A549 treated with DMSO at 1 μM for 4 hours (cell line): ENCODE data around the gene OR8G5. TPM values are rescaled to one million over a fixed set of nuclear protein-coding genes. Genes with fewer than 3 reads are reported as not detected.

Experiments used
- total RNA-seq: library from RNA; stranded (reverse); fragments of 200-300 nt; extraction: Qiagen RNA extraction; gene quantifications from 5 replicates; pipeline ENCODE4 v1.2.3, GENCODE V29; 2022; ENCODE audit warnings: low read depth

The OR8G5 gene
- not detected in 5 replicates for total RNA-seq

DNA sequence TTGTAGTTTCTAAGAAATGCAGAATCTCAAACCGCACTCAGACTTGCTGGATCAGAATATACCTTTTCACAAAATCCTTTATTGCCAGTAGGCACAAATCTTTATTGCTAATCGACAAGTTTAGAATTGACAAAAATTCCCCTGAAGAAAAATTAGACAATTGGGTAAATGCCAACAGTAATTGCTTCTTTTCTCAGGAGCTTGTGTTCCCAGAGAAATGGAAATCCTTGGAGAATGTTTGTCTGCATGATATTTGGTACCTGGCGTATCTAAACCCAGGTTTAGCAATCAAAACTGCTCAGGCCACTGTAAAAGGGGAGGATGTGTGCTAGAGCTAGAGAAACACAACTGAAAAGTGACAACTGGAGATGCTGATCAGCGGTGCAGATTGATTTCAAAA lies at the start of gene OR8G5:
Gene OR8G5, plus strand, starts transcription at position 301 of the 400 bp plus-strand sequence. CDS start 8,556 bp downstream, outside the sequence.

GRCh38 chr11:124240621-124241397 lies 15.4 kb upstream of the OR8G5 start, which contains the start of gene OR8G1:
OR8G1 (plus strand) TSS chr11:124241095; CDS start chr11:124249676, 8,581 bp downstream.

DNA sequence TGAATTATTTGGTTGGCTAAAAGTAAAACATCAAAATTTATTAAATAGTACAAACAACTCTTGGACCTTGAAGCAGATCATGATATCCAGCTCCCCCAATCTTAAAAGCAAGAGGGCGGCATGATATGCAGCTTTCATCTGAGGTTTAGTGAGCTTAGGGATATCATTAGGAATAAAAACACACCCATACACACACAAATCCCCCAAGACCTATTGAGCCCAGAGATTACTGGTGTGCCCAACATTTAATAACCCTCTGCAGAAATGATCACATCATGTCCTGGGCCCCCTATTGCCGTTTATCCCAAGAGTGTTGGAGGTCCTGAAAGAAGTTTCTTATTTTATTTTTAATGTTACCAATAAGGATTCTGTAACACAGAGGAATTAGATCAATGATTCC lies 57.7 kb downstream of the OR8G5 start, which contains the start of gene OR8D1:
Gene OR8D1, minus strand, starts transcription at position 101 of the 400 bp plus-strand sequence. CDS start 3,183 bp downstream, outside the sequence.

Other genes with a start within 250 kb of the OR8G5 start
- gene OR10G4, start 243.4 kb upstream of the OR8G5 start, total RNA-seq, result not detected in 5 replicates
- gene OR10G9, start 233.4 kb upstream of the OR8G5 start, total RNA-seq, result not detected in 5 replicates
- not detected in 5 replicates for gene OR10G8, start 229.6 kb upstream of the OR8G5 start, total RNA-seq
- gene OR10G7, start 215.1 kb upstream of the OR8G5 start, total RNA-seq, result not detected in 5 replicates
- 0.20 to 0.37 TPM (median 0.29 TPM) in 5 replicates for gene VWA5A, start 140.9 kb upstream of the OR8G5 start, total RNA-seq
- not detected in 5 replicates for gene OR10D3, start 73.0 kb upstream of the OR8G5 start, total RNA-seq
- gene OR8G1, start 15.3 kb upstream of the OR8G5 start, total RNA-seq, result not detected in 5 replicates
- not detected in 5 replicates for gene OR8D1, start 57.6 kb downstream of the OR8G5 start, total RNA-seq
- not detected in 5 replicates for gene OR8D2, start 63.8 kb downstream of the OR8G5 start, total RNA-seq
- gene OR8B2, start 128.1 kb downstream of the OR8G5 start, total RNA-seq, result not detected in 5 replicates
- gene OR8B3, start 142.6 kb downstream of the OR8G5 start, total RNA-seq, result not detected in 5 replicates
- gene OR8B4, start 168.5 kb downstream of the OR8G5 start, total RNA-seq, result not detected in 5 replicates
- gene OR8B8, start 189.3 kb downstream of the OR8G5 start, total RNA-seq, result not detected in 5 replicates